HCT116 (cell line): ENCODE data around the gene TBXAS1. TPM values are rescaled to one million over a fixed set of nuclear protein-coding genes. Genes with fewer than 3 reads are reported as not detected.

ENCODE experiments used
- ATAC-seq: fragments of 200-7000 bp; cut with Tn5 transposase; 2 replicates; pipeline ENCODE4 v1.9.1; 2020; ENCODE audit warnings: mild to moderate bottlenecking, moderate library complexity
- BruUV-seq: library from RNA; stranded (reverse); fragments of 400-500 nt; replicated peaks from 2 replicates; lab custom pipeline; 2021; lab: Mats Ljungman, UMichigan
- CTCF ChIA-PET: fragments of 300-600 bp; sonication (Branson Sonifier 250); formaldehyde crosslinking; loops from one replicate; lab custom pipeline; 2021; ENCODE audit warnings: antibody characterized with exemption; lab: Charles Lee
- POLR2A ChIA-PET: fragments of 300-600, 350-600 bp; sonication (Branson Sonifier 250); formaldehyde crosslinking; loops from one replicate; lab custom pipeline; 2021; ENCODE audit warnings: antibody characterized with exemption; lab: Charles Lee
- RAD21 ChIA-PET, 2 experiments: fragments of 300-600 bp; sonication (Branson Sonifier 250); formaldehyde crosslinking; loops; one replicate each; lab custom pipeline; 2023; ENCODE audit warnings: low total read pairs in 2 of 2; ENCODE audit not compliant: uncharacterized antibody in 2 of 2, unreplicated experiment in 2 of 2, low non-redundant PET in 1 of 2; lab: Charles Lee
- DNase-seq: peaks from one replicate; pipeline ENCODE4 v3.0.0-alpha.2; 2010; ENCODE audit warnings: low read depth, low spot score
- H2AFZ ChIP-seq: fragments of 200-600 bp; shearing (Covaris generic), sonication (generic); 2 replicates; pipeline ENCODE4 v1.6.1; 2017; ENCODE audit warnings: low read depth, mixed run types, mixed read lengths, antibody characterized with exemption, low read length; ENCODE audit not compliant: poor library complexity, severe bottlenecking
- H3K27ac ChIP-seq: 2 replicates; pipeline ENCODE4 v1.5.1; 2012; ENCODE audit warnings: low read depth, low read length
- H3K27me3 ChIP-seq: fragments of 200-600 bp; sonication (generic); 2 replicates; pipeline ENCODE4 v1.6.1; 2016; ENCODE audit warnings: mixed run types, low read length, mixed read lengths; ENCODE audit not compliant: insufficient read depth
- H3K36me3 ChIP-seq, 2 experiments: fragments of 200-500 bp in 1 of 2; fragments of 200-600 bp in 1 of 2; sonication (Bioruptor generic) in 1 of 2; sonication (generic) in 1 of 2; 2 replicates each; pipeline versions ENCODE4 v1.5.1 to v1.6.1; 2014 to 2016; ENCODE audit warnings: low read length in 2 of 2, inconsistent platforms in 1 of 2, mixed read lengths in 1 of 2, mixed run types in 1 of 2; ENCODE audit not compliant: insufficient read depth in 2 of 2, control insufficient read depth in 1 of 2
- H3K4me1 ChIP-seq, 2 experiments: fragments of 200-600 bp in 1 of 2; sonication (generic) in 1 of 2; 2 replicates each; pipeline versions ENCODE4 v1.5.1 to v1.6.1; 2012 to 2017; ENCODE audit warnings: low read length in 2 of 2, inconsistent platforms in 1 of 2, mild to moderate bottlenecking in 1 of 2, mixed read lengths in 1 of 2, mixed run types in 1 of 2, moderate library complexity in 1 of 2; ENCODE audit not compliant: insufficient read depth in 2 of 2, control insufficient read depth in 1 of 2
- H3K4me2 ChIP-seq: fragments of 200-600 bp; sonication (generic); 2 replicates; pipeline ENCODE4 v1.6.1; 2017; ENCODE audit warnings: mixed run types, low read length, mixed read lengths
- H3K4me3 ChIP-seq, 2 experiments: fragments of 200-600 bp in 1 of 2; sonication (generic) in 1 of 2; replicated peaks in 1 of 2; 2 replicates each; pipeline ENCODE4 v1.5.1; 2011 to 2016; ENCODE audit warnings: low read length in 2 of 2, control low read depth in 1 of 2, low read depth in 1 of 2, mild to moderate bottlenecking in 1 of 2, mixed read lengths in 1 of 2, mixed run types in 1 of 2
- H3K79me2 ChIP-seq: fragments of 200-600 bp; sonication (generic); 2 replicates; pipeline ENCODE4 v1.6.1; 2017; ENCODE audit warnings: mild to moderate bottlenecking, mixed run types, low read length, moderate library complexity, mixed read lengths; ENCODE audit not compliant: insufficient read depth
- H3K9ac ChIP-seq: fragments of 200-600 bp; sonication (generic); 2 replicates; pipeline ENCODE4 v1.6.1; 2016; ENCODE audit warnings: low read length, mixed read lengths
- H3K9me2 ChIP-seq: fragments of 200-600 bp; sonication (generic), shearing (Covaris generic); 2 replicates; pipeline ENCODE4 v1.6.1; 2017; ENCODE audit warnings: mixed run types, mild to moderate bottlenecking, moderate library complexity; ENCODE audit not compliant: insufficient read depth
- H3K9me3 ChIP-seq, 2 experiments: fragments of 200-500 bp in 1 of 2; fragments of 200-600 bp in 1 of 2; sonication (Bioruptor generic) in 1 of 2; sonication (generic) in 1 of 2; 2 replicates each; pipeline ENCODE4 v1.6.1; 2014 to 2017; ENCODE audit warnings: low read length in 2 of 2, mixed read lengths in 2 of 2, inconsistent platforms in 1 of 2, low read depth in 1 of 2, mild to moderate bottlenecking in 1 of 2, mixed run types in 1 of 2, moderate library complexity in 1 of 2; ENCODE audit not compliant: control insufficient read depth in 1 of 2, insufficient read depth in 1 of 2
- H4K20me1 ChIP-seq: fragments of 200-600 bp; sonication (generic), shearing (Covaris generic); 2 replicates; pipeline ENCODE4 v1.6.1; 2017; ENCODE audit warnings: mixed run types, mild to moderate bottlenecking, moderate library complexity; ENCODE audit not compliant: insufficient read depth
- MAX ChIP-seq: IDR thresholded peaks from 2 replicates; pipeline ENCODE4 v1.6.1; 2012
- POLR2AphosphoS5 ChIP-seq: IDR thresholded peaks from 2 replicates; pipeline ENCODE4 v1.6.1; 2011; ENCODE audit warnings: mild to moderate bottlenecking, low read depth, low read length, moderate library complexity
- REST ChIP-seq: IDR thresholded peaks from 2 replicates; pipeline ENCODE4 v1.6.1; 2012; ENCODE audit warnings: low read depth
- ZBTB33 ChIP-seq: IDR thresholded peaks from 2 replicates; pipeline ENCODE4 v1.6.1; 2011; ENCODE audit warnings: mild to moderate bottlenecking, low read length, moderate library complexity; ENCODE audit not compliant: insufficient replicate concordance; ENCODE audit errors: extremely low read depth
- intact Hi-C: fragments of 100-400 bp; cut with micrococcal nuclease; formaldehyde crosslinking; loops from 2 replicates; pipeline ENCODE4 v1.10.0; 2022
- total RNA-seq: library from RNA; stranded (reverse); gene quantifications from one replicate; pipeline ENCODE4 v1.2.1, GENCODE V29; 2021; ENCODE audit not compliant: unreplicated experiment

Gene TBXAS1
- total RNA-seq, 1 experiment from 2014 or later, result 1.4 TPM

- no peaks in the 10 kb centered on the region for H3K9me3 ChIP-seq
- no peak overlapping the region for H3K4me3 ChIP-seq
- ChIA-PET POLR2A (no interaction called here), CTCF (no interaction called here), RAD21 (no interaction called here)
- BruUV-seq, result no TSS peak
- no peak for TF ChIP-seq POLR2AphosphoS5
- no peak for TF ChIP-seq MAX
- no peak for TF ChIP-seq REST
- TF ChIP-seq ZBTB33, result no peak
- no peak overlapping the region for H3K27ac ChIP-seq
- no peaks in the 10 kb centered on the region for H3K27me3 ChIP-seq
- H3K9me2 ChIP-seq, result no peaks in the 10 kb centered on the region
- H2AFZ ChIP-seq, result no peak overlapping the region
- intact Hi-C loops, result no loop called here
- H3K4me1 ChIP-seq, result no peaks in the 10 kb centered on the region
- no peak overlapping the region for H3K4me2 ChIP-seq
- no peaks in the 10 kb centered on the region for H3K36me3 ChIP-seq
- H3K79me2 ChIP-seq, result no peaks in the 10 kb centered on the region
- H4K20me1 ChIP-seq, result no peaks in the 10 kb centered on the region
- DNase-seq (no peak), ATAC-seq (no peak)
- no peak overlapping the region for H3K9ac ChIP-seq
Observed at GRCh38 chr7:139976055-139976837, 147.2 kb downstream of the TBXAS1 start.
